Measurements from ENCODE around the gene CASZ1. TPM values are rescaled to one million over a fixed set of nuclear protein-coding genes. Genes with fewer than 3 reads are reported as not detected.

Gene CASZ1
- total RNA-seq, 1 experiment from 2014 or later: 27.8 TPM

- CTCF ChIA-PET: no interaction called here
- BruUV-seq (replicated peaks): no TSS peak
- no peak for TF ChIP-seq REST (IDR thresholded peaks at IDR 0.05; ENCODE audit: insufficient read depth in 1 of 2, low read depth in 2 of 2, low read length in 1 of 2)
- no peak for TF ChIP-seq TCF7L2 (IDR thresholded peaks at IDR 0.05; ENCODE audit: low read depth, low read length)
- TF ChIP-seq SIN3A (IDR thresholded peaks at IDR 0.05; ENCODE audit: borderline replicate concordance, insufficient read depth, low read depth, low read length): no peak
- TF ChIP-seq CTCF (IDR thresholded peaks at IDR 0.05): no peak
- TF ChIP-seq POLR2AphosphoS5 (IDR thresholded peaks at IDR 0.05; ENCODE audit: low read depth, low read length): no peak
- H3K4me3 ChIP-seq (ENCODE audit: low read depth in 2 of 2, low read length in 2 of 2): no peak overlapping the region
- POLR2A ChIA-PET: no interaction called here
- no peak for DNase-seq (ENCODE audit: low read depth, low spot score)
- no peaks in the 10 kb centered on the region for H3K27me3 ChIP-seq (ENCODE audit: control insufficient read depth, insufficient read depth, low read length)
- no peak for ATAC-seq
- H3K9me3 ChIP-seq (ENCODE audit: control insufficient read depth, insufficient read depth, low read depth, low read length): no peaks in the 10 kb centered on the region
- H3K36me3 ChIP-seq (ENCODE audit: control insufficient read depth, insufficient read depth, low read length): no peaks in the 10 kb centered on the region
- intact Hi-C loops (cut with micrococcal nuclease; ENCODE audit: unreplicated experiment) (no loop called here), in situ Hi-C loops (cut with HindIII; ENCODE audit: low pct_unique_long_range_greater_than_20kb, low sequenced_read_pairs) (no loop called here)
- peaks cover 13% of the 10 kb centered on the region for H3K4me1 ChIP-seq (ENCODE audit: control insufficient read depth, insufficient read depth, low read length)
- no peak overlapping the region for H3K27ac ChIP-seq (ENCODE audit: low read length)
These were observed 10.5 kb upstream of the CASZ1 start for GRCh38 chr1:10806966-10807365.

GRCh38 chr1:10803971-10804820 is 7.8 kb upstream of the CASZ1 start:
- ChIA-PET POLR2A (no interaction called here), CTCF (interaction anchor here (0.6 to 0.7 kb wide), 2 partner anchors 8 to 54 kb away, joined by 3 to 4 read pairs; partner anchors contain the start of gene CASZ1)
- ATAC-seq: peak; percentile 70
- no TSS peak for BruUV-seq (replicated peaks)
- Histone ChIP-seq H3K4me3 (ENCODE audit: low read depth in 2 of 2, low read length in 2 of 2) (peak overlapping the region in 1 of 2 experiments; percentile 4; a peak in 1 of 4 replicates), H3K27ac (ENCODE audit: low read length) (no peak overlapping the region), H3K9me3 (ENCODE audit: control insufficient read depth, insufficient read depth, low read depth, low read length) (no peaks in the 10 kb centered on the region), H3K27me3 (ENCODE audit: control insufficient read depth, insufficient read depth, low read length) (no peaks in the 10 kb centered on the region), H3K4me1 (ENCODE audit: control insufficient read depth, insufficient read depth, low read length) (peaks cover 13% of the 10 kb centered on the region), H3K36me3 (ENCODE audit: control insufficient read depth, insufficient read depth, low read length) (no peaks in the 10 kb centered on the region)
- in situ Hi-C loops (cut with HindIII; ENCODE audit: low pct_unique_long_range_greater_than_20kb, low sequenced_read_pairs) (no loop called here), intact Hi-C loops (cut with micrococcal nuclease; ENCODE audit: unreplicated experiment) (no loop called here)
- TF ChIP-seq SIN3A (IDR thresholded peaks at IDR 0.05; ENCODE audit: borderline replicate concordance, insufficient read depth, low read depth, low read length) (no peak), TCF7L2 (IDR thresholded peaks at IDR 0.05; ENCODE audit: low read depth, low read length) (no peak), REST (IDR thresholded peaks at IDR 0.05; ENCODE audit: insufficient read depth in 1 of 2, low read depth in 2 of 2, low read length in 1 of 2) (no peak), CTCF (IDR thresholded peaks at IDR 0.05) (no peak), POLR2AphosphoS5 (IDR thresholded peaks at IDR 0.05; ENCODE audit: low read depth, low read length) (no peak)
- DNase-seq (ENCODE audit: low read depth, low spot score): no peak

All from Panc1 (cell line).